ENCODE measurements around the gene CDH22.

GRCh38 chr20:46352370-46352938 is 44.2 kb upstream of the CDH22 start:
- TF ChIP-seq CTCF (IDR thresholded peaks at IDR 0.05), result no peak
- TF ChIP-seq POLR2A (IDR thresholded peaks at IDR 0.05), result no peak

All from right lobe of liver (tissue), 4 donors.